Stimulated activated CD8-positive, alpha-beta memory T cell treated with anti-CD3 and anti-CD28 coated beads, Interleukin-7, amount 100 ng/mL, for 1 hour (primary cell): ENCODE results near the gene ARID4B.
"Not testable (repeated sequence)": the region's sequence is repeated elsewhere in the genome, so short reads cannot be mapped to it uniquely, and the experiment has no call there.

Experiments
- DNase-seq, 2 donors: peaks; one replicate each; pipeline ENCODE4 v3.0.0-alpha.2; 2020; ENCODE audit warnings: low read depth in 2 of 2

The ARID4B gene

DNA sequence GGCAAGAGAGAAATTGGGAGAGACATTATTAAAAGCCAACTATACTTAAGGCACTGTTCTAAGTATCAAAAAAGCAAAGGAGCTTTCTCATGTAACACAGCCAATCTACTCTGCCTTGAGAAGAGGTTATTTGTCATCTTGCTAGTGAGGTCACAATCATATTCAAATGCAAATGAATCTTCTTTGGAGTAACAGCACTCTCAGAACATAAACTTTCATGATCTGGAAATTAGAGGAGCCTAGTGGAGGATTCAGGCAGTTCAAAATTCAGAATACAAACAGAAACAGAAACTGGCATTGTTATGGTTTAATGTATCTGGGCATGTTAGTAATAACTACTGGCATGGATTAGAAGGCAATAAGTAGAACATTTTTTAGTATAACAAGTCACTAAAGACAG is 57.4 kb downstream of the ARID4B start:
- DNase-seq, result no peak

DNA sequence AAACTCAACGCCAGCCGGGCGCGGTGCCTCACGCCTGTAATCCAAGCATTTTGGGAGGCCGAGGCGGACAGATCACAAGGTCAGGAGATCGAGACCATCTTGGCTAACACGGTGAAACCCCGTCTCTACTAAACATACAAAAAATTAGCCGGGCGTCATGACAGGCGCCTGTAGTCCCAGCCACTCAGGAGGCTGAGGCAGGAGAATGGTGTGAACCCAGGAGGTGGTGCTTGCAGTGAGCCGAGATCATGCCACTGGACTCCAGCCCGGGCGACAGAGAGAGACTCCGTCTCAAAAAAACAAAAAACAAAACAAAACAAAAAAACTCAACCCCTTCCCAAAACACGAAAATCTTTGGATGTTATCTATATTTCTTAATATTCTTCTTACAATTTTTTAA is 58.0 kb downstream of the ARID4B start:
- not testable (repeated sequence) for DNase-seq

DNA sequence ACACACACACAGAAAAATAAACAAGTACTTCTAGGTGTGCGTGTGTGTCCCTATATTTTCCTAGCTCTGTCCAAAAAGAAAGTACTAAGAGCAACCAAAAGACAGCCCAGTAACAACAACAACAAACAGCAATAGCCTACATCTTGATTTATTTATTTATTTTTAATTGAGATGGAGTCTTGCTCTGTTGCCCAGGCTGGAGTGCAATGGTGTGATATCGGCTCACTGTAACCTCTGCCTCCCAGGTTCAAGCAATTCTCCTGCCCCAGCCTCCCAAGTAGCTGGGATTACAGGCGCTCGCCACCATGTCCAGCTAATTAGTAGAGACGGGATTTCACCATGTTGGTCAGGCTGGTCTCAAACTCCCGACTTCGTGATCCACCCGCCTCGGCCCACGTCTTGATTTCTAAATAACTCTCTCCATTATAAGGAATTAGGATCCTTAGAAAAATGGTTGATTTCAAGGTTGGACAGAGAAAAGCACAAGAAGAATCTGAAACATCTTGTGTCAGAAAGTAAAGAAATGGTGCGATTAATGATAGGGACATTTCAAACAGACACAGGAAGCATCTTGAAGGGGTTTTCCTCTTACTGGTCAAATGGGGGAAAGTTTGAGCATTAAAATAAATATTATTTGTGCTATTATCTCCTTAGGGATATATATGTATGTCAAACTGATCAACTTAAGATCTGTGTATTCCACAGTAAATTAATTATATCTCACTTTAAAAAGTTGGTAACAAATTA is 59.4 kb downstream of the ARID4B start:
- no peak for DNase-seq

DNA sequence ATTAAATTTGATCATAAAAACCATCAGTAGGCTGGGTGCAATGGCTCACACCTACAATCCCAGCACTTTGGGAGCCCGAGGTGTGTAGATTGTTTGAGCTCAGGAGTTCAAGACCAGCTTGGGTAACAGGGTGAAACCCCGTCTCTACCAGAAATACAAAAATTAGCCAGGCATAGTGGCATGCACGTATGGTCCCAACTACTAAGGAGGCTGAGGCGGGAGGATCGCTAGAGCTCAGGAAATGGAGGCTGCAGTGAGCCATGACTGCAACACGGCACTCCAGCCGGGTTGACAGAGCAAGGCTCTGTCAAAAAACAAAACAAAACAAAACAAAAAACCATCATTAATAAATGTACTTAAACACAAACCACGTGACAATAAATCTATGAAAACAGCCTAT is 61.0 kb downstream of the ARID4B start:
- no peak for DNase-seq

DNA sequence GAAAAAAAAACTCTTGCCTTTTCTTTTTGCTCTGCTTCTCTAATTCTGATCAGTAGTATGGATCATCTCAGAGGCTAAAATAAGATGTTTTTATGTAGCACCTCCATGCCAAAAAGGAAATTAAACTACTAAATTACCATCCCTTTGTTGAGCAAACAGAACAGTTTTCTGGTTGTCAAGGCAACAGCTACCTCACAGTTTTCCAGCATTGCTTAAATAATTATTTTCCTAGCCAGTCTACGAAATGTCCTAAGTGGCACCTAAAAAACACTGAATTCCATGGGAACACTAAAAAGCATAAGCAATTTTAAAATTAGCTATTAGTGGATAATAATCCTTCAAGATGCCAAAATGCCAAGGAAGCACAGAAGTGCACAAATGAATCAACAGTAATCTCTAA is 61.7 kb downstream of the ARID4B start:
- no peak for DNase-seq

DNA sequence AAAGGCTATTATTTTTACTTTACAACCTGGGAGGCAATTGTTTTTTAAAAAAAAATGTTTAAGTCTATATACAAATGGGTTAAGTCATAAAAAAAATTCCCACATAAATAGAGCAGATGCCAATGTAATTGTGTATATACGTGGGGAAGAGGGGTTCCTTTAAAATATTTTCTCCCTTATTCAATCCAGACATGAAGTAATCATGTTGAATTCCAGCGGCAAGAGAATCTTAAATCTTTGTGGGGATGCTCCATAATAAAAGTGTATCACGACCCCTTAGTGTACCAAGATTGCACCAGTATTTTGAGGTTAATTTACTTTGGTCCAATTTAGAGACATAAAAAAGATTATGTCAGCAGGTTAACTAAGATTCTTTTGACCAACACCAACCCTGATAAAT is 62.1 kb downstream of the ARID4B start:
- no peak for DNase-seq

DNA sequence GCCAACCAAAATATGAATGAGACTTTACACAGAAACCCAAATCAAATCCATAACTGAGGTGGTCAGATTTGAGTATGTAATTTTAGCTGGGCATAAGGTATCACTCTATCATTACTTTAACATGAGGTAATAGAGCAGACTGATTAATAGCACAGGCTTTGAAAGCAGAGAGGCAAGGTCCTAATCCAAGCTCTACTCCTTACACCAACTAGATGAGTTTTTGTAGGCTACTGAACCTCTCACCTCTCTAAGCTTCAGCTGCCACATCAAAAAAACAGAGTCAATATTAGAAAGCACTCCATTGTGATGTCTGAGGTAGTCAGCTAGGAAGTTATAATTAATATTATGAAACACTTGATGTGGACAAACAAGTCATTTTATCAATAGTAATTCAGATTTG is 63.7 kb downstream of the ARID4B start:
- DNase-seq, result no peak

DNA sequence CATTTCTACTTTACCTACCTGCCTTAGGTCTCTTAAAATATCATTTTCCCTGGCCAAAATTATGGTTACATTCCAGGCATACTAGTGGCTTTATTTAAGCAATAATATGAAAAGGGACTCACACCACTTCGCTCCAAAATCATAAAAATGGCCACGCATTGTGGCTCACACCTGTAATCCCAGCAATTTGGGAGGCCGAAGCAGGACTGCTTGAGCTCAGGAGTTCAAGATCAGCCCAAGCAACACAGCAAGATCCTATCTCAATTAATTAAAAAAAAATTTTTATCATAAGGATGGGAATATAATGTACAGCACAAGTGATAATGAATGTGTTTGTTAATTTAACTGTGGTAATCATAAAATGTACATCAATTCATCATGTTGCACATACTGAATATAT is 65.4 kb downstream of the ARID4B start:
- DNase-seq, result no peak

DNA sequence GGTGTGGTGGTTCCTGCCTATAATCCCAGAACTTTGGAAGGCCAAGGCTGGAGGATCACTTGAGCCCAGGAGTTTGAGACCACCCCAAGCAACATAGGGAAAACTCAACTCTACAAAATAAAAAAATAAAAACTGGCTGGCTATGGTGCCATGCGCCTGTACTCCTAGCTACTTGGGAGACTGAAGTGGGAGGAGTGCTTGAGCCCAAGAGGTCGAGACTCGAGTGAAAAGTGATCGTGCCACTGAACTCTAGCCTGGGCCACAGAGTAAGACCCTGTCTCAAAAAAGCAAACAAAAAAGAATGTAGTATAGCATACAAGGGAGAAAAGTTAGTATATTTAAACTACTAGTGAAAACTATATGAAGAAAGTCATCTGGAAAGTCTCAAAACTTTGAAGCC is 66.7 kb downstream of the ARID4B start:
- DNase-seq, result no peak

DNA sequence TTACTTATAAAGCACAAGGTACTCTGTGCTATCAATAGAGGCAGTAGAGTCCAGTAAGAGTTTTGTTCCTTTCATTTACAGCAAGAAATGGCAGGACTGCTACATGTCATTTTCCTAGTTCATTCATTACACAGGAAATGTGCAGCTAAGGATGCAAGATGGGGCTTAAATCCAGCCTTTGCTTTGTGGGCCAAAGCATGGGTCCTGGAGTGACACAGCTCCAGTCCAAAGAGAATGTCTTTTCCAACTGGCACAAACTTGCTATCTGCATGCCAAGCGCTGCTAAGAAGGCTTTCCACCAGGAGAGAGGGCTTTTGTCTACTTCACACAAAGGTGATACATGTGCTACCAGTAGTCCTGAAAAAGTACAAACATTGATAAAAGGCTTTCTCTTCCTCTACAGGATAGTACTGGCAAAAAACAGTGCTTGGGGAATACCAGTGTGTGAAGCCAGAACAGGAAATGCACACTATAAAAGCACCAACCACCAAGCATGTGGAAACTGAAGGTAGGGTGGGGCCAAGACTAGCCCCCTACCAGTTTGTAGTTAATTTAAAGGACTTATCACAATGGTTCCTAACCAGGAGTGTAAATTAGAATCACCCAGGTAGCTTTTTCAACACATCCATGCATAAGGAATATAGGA is 68.7 kb downstream of the ARID4B start:
- no peak for DNase-seq

DNA sequence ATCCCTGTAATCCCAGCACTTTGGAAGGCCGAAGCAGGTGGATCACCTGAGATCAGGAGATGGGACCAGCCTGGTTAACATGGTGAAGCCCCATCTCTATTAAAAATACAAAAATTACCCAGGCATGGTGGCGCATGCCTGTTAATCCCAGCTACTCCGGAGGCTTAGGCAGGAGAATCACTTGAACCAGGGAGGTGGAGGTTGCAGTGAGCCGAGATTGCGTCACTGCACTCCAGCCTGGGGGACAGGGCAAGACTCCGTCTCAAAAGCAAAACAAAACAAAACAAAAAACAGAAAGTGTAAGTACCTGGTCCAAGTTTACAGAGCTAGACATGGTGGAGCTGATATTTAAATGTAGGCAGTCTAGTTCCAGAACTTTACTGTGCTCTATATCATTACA is 69.9 kb downstream of the ARID4B start:
- not testable (repeated sequence) for DNase-seq

DNA sequence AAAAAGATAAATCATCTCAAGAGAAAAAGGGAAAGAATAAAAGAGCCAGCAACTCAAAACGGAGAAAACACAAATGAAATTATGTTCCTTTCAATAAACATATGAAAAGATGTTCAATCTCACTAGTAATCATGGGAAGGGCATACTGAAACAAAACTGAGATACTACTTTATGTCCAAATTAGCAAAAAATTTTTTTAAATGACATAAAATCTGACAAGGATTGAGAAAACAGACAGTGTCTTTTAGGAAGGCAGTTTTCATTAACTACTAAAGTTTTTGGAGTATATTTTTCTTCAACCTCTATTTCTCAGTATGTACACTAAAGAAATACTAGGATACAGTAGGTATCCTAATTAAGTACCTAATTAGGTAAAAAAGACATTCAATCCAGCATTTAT is 73.3 kb downstream of the ARID4B start:
- no peak for DNase-seq

DNA sequence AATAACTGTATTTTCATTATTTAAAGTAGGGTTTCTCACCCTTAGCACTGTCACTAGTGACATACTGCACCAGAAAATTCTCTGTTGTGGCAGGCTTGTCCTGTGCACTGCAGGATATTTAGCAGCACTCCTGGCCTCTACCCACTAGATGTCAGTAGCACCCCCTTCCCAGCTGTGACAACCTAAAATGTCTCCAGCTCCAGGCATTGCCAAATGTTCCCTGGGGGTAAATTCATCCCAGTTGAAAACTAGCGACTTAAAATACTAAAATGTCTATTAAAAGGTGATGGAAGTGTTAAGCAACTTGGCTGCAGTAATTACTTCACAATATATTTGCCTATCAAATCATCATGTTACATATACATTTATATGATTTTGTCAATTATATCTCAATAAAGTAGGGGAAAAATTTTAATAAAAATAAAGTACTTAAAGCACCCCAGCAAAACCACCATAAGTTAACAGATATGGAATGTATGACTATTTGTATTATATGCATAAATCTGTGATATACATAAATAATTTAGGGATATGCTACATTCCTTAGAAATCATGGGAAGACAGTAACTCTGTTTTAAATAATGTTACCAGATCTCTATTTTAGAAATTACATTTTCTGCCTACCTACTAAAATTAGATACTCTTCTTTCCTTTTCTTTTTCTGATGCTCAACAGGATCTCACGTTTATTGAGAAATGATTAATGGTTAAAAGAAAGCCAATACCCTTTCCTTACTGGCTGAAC is 74.6 kb downstream of the ARID4B start:
- DNase-seq, result peak in 1 of 2 donors; percentile 25

DNA sequence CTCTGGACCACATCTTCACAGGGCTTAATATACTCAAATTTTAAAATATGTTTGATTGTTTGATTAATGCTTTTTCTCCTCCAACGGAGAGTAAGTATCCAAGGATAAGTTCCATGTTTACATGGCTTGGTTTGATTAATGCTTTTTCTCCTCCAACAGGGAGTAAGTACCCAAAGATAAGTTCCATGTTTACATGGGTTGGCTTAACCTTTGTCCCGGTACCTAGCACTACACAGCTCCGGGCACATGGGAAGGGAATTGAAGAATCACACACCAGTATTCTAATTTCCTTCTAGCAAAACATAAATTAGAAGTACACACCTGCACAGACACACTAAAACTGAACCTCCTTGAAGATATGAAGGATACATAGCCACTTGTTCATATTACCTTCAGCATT is 77.5 kb downstream of the ARID4B start:
- no peak for DNase-seq

DNA sequence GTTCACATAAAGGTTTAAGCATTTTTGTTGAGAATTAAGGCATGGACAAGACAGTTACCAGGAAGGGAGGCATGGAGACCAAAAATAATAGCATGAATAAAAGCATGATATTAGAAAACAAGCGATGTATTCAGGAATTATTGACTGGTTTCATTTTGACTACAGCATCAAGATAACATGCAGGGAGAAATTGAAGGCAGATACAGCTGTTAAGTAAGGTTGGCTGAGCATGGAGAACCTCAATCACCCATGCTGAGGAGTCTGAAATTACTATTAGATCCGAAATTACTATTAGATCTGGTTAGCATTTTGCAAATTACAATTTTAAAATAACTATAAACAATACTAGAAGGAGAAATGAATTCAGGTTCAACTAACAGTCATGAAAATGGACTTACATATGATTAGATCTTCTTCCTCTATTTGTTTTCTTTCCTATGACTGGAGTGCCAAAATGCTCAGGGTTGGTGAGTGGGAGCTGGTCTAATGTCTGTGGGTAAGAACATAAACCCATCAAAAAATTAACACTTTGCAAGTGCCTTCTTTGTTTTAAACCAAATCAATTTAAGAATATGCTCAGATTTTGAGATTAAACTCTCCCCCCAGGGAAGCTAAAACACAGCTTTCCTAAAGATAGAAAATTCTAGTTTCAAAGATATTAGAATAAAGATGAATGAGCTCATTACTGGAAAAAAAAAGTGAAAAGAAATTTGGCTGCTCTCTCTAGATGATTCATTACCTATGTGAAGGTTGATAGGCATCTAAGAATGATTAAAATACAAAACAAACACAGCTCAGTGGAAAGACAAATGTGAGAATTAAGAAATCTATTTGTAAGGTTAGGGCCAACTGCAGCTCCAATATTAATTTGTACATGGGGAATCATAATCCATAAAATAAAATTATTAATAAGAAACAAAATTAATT is 81.7 kb downstream of the ARID4B start:
- no peak for DNase-seq

DNA sequence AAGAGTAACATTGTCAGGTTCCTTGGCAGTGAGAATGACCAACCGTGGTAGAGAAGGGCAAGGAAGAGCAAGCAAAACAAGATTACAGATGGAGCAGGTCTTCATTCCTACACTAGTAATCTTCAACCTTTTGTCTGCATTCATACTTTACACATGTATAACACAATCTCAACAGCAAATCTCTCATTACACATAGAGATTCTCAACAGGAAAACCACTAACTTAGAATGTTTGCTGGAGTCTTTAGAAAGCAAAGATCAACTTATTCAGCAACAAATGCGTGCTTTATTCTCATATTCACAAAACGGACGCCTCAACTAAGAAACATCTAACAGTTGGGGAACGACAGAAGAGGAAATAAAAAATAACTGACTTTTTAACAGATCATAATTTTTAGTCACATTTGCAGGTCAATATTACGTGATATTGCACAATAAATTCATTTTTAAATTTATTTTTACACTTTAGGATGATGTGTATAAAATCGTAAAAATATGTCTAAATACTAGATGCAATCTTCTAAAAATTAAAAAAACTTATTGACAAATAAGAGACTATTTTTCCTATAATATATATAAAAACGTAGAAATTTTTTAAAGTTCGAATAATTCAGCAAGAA is 82.9 kb downstream of the ARID4B start:
- no peak for DNase-seq

DNA sequence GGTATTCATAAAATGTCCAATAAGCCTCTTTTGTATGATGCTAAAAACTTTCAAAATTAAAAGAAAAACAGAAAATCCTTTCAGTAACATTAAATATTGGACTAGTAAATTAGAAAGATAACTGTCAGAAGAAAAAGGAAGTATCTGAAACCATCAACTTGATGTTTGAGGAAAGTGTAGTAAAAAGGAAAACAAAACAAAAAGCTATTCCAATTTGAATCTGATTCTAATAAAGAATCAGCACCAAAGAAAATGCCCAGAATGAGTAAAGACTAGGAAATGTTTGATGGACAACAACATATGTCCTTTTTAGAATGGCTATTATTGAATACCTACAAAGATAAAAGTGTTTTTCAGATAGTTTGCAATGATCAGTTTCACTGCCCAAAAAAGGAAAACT is 87.0 kb downstream of the ARID4B start:
- DNase-seq, result no peak

DNA sequence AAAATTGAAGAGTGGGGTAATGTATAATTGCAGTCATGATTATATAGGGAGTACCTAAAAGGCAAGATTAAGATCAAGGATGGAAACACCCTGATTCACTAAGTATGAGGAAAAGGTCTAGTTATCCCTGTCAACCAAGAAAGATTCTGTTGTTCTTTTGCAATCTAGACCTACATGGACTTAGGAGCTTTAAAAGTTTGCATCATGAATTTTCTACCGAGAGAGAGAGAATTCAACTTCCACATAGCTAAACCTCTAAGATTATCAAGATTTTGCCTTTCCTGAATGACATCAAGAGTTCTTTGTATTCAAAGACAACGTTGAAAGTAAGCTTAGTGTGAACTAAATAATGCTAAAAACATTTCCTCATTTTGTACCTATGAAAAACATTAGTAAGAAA is 88.1 kb downstream of the ARID4B start:
- no peak for DNase-seq

DNA sequence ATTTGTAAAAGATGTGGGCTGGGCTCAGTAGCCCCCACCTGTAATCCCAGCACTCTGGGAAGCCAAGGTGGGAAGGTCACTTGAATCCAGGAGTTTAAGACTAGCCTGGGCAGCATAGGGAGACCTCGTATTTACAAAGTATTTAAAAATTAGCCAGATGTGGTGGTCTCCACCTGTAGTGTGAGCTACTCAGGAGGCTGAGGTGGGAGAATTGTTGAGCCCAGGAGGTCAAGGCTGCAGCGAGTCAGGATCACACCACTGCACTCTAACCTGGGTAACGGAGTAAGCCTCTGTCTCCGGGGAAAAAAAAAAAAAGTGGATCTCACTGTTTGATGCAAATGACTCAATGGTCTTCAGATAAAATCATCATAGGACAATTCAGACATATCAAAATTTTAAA is 89.4 kb downstream of the ARID4B start:
- DNase-seq, result no peak

DNA sequence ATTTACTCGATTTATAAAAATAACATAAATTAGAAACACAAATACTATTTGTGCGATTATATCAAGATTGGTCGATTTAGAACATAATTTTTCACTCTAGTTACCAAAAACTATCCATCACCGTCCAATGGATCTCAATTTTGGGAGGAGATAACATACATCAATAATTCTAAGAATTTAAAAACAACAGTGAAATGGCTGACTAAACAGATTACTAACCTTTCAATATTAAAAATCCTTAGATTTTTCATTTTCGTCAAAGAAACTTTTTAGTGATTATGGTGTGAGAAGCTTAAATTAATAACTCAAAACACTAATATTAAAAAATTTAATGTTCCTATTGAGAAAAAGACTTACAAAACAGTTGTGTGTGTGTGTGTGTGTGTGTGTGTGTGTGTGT is 91.9 kb downstream of the ARID4B start:
- no peak for DNase-seq

DNA sequence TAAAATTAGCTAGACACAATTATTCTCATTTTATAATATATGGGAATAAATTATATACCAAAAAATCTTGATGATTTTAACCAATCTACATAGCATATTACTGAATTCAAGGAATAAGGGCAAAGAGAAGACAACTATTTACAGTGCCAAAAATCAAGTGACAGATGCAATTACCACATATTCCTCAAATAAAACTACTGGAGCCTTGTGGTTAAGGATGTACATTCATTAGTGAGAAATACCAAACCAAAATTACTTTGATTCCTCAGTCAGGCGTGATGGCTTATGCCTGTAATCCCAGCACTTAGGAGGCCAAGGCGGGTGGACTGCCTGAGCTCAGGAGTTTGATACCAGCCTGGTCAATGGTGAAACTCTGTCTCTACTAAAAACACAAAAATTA is 98.1 kb downstream of the ARID4B start:
- DNase-seq, result no peak

DNA sequence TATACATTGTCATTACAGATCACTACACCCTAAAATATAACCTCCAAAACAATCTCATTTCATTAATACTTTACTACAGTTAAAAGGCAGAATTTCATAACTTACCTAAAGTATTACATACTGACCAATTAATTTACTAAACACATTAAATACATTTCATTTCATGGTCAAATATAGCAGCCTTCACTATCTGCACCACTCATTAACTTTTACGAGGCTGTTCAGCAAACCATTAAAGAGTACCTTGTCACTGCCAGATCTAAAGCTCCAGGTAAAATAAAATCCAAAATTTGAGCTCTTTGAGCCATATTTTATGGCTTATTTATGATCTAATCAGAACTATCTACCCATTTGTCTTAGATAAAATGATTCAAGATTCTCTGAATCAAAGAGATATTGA is 100.6 kb downstream of the ARID4B start:
- DNase-seq, result no peak
